RWPE1 (cell line): ENCODE results near the gene VIP.

Experiments used
- CTCF ChIA-PET: fragments of 350-600 bp; sonication (Branson Sonifier 250); formaldehyde crosslinking; extraction: SDS; loops from one replicate; lab custom pipeline; 2021; lab: Yijun Ruan, JAX
- POLR2A ChIA-PET: fragments of 400-600 bp; formaldehyde crosslinking; extraction: SDS; loops from one replicate; lab custom pipeline; 2020; ENCODE audit warnings: antibody characterized with exemption; ENCODE audit not compliant: low non-redundant PET; lab: Yijun Ruan, JAX
- DNase-seq: peaks from one replicate; pipeline ENCODE4 v3.0.0; 2012; ENCODE audit warnings: low spot score
- H3K27ac ChIP-seq: fragments of 450-650 bp; 2 replicates; pipeline ENCODE4 v1.5.1; 2017
- TF ChIP-seq, protein P1 (sequence below): fragments of 450-650 bp; conservative IDR thresholded peaks from 2 replicates; pipeline ENCODE4 v1.5.1; 2017; ENCODE audit warnings: low read depth, mild to moderate bottlenecking

The VIP gene

DNA sequence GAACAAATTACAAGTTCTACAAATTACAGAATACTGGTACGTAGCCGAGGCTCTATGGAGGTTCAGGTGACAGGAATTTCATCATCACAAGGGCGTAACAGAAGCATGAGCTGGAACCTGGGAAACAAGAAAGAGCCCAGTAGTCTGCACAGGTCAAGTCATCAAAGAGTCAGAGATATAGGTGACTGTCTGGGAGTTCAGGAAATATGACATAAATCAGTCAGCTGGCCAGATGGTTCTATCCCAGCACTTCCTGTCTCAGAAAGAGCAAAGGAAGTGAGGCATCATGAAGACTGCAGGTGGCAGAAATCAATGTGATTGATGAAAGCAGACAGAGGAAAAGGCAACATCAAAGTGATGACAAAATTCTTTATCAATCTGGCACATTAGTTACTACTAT lies 29.6 kb upstream of the VIP start:
- ChIA-PET POLR2A (interaction anchor here (0.6 kb wide), 1 partner anchor 219 kb away, joined by 3 read pairs; no protein-coding TSS in a partner anchor), CTCF (interaction anchor here (0.8 kb wide), 1 partner anchor 19 kb away, joined by 4 read pairs; no protein-coding TSS in a partner anchor)
- DNase-seq, result peak; percentile 30
- no peak overlapping the region for H3K27ac ChIP-seq
- TF ChIP-seq, protein P1, sequence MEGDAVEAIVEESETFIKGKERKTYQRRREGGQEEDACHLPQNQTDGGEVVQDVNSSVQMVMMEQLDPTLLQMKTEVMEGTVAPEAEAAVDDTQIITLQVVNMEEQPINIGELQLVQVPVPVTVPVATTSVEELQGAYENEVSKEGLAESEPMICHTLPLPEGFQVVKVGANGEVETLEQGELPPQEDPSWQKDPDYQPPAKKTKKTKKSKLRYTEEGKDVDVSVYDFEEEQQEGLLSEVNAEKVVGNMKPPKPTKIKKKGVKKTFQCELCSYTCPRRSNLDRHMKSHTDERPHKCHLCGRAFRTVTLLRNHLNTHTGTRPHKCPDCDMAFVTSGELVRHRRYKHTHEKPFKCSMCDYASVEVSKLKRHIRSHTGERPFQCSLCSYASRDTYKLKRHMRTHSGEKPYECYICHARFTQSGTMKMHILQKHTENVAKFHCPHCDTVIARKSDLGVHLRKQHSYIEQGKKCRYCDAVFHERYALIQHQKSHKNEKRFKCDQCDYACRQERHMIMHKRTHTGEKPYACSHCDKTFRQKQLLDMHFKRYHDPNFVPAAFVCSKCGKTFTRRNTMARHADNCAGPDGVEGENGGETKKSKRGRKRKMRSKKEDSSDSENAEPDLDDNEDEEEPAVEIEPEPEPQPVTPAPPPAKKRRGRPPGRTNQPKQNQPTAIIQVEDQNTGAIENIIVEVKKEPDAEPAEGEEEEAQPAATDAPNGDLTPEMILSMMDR, result no peak

DNA sequence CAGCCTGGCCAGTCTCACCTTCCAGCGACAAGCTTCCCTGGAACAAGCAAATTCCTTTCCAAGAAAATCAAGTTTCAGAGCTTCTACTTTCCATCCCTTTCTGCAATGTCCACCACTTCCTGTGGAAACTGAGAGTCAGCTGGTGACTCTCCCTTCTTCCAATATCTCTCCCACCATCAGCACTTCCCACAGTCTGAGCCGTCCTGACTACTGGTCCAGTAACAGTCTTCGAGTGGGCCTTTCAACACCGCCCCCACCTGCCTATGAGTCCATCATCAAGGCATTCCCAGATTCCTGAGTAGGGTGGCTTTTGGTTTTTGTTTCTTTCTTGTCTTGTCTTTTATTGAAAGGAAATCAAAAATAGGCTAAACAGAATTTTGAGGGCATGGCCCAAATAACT lies 28.6 kb upstream of the VIP start:
- no peak for DNase-seq
- ChIA-PET CTCF (interaction anchor here (0.8 kb wide), 1 partner anchor 20 kb away, joined by 4 read pairs; no protein-coding TSS in a partner anchor), POLR2A (no interaction called here)
- TF ChIP-seq, protein P1, result no peak
- H3K27ac ChIP-seq, result no peak overlapping the region

DNA sequence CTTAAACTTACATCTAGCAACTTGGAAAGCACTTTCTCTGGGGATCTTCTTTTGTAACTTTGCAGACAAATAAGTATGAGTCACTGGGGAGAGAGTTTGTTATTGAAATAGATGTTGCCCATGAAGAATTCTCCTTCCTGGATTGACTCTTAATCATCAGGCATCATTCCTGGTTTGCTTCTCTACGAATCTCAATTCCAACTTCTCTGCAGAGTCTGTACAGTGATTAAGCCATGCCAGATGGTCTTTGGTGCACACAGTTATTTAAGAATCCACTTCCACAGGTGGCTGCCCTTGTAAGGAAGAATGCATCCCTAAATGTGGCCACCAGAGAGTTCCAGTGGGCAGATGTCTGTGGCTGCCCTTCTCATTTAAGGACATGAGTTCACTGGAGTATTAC lies 27.2 kb upstream of the VIP start:
- H3K27ac ChIP-seq, result no peak overlapping the region
- TF ChIP-seq, protein P1, result no peak
- POLR2A ChIA-PET, result no interaction called here
- DNase-seq, result no peak
- CTCF ChIA-PET, result interaction anchor here (0.6 kb wide), 2 partner anchors 92 to 164 kb away, joined by 3 read pairs; no protein-coding TSS in a partner anchor

DNA sequence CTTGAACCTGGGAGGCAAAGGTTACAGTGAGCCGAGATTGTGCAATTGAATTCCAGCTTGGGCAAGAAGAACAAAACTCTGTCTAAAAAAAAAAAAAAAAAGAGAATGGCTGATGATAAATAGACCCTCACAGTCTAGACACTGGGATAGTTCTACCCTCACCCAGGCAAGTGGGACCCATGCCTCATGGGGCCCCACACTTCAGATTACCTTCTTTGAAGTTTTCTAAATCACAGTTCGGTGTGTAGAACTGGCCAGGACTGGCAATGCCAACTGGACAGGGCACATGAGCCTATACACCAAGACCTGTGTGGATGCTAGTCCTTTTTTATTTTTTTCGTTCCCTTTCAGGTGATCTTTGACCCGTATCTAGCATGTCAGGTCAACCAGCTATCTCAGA lies 24.3 kb upstream of the VIP start:
- H3K27ac ChIP-seq, result no peak overlapping the region
- ChIA-PET POLR2A (no interaction called here), CTCF (no interaction called here)
- DNase-seq, result no peak
- TF ChIP-seq, protein P1, result no peak

DNA sequence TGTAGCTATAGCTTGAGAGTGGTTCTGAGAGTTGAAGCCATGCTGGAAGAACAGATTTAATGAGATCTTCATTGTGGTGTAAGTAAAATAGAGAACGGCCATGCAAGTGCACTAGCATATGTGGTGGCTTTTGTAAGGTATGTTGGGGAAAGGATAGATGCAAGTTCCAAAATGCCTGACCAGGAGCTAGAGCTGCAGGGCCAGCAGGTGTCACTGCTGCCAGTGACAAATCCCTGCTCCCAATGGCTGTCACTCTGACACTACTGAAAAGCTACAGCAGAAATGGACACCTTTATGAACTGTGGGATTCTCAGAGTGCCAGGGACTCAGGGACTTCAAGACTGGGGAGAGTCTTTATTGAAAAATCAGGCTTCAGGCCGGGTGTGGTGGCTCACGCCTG lies 23.1 kb upstream of the VIP start:
- ChIA-PET CTCF (no interaction called here), POLR2A (no interaction called here)
- DNase-seq, result no peak
- TF ChIP-seq, protein P1, result no peak
- no peak overlapping the region for H3K27ac ChIP-seq

DNA sequence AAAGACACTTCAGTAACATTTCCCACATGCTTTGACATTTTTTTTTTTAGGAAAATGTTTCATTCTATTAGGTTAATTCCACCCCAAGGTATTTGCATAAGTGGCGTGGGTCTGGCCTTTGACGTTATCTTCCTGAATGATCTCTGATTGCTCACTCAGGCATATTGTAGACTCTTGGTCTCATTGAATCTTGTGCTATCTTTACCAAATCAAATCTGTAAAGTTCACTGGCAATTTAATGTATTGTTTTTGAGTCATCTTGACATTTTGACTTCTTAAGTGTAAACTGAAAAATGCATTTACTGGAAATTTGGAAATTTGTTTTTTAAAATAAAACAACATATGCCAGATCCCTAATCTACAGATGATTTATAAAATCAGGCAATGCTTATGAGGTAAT lies 16.0 kb upstream of the VIP start:
- TF ChIP-seq, protein P1, result no peak
- POLR2A ChIA-PET, result no interaction called here
- CTCF ChIA-PET, result no interaction called here
- no peak for DNase-seq
- no peak overlapping the region for H3K27ac ChIP-seq
